Panc1 (cell line): ENCODE measurements around the gene TAF5L. TPM values are rescaled to one million over a fixed set of nuclear protein-coding genes. Genes with fewer than 3 reads are reported as not detected.

Experiments used
- ATAC-seq: fragments of 200-7000 bp; cut with Tn5 transposase; 2 replicates; pipeline ENCODE4 v1.9.1; 2020; ENCODE audit warnings: mild to moderate bottlenecking, moderate library complexity
- BruUV-seq: library from RNA; stranded (reverse); fragments of 400-500 nt; replicated peaks from 2 replicates; lab custom pipeline; 2021; lab: Mats Ljungman, UMichigan
- CTCF ChIA-PET: fragments of 300-600 bp; sonication (Branson Sonifier 250); formaldehyde crosslinking; loops from one replicate; lab custom pipeline; 2022; ENCODE audit warnings: antibody characterized with exemption; lab: Charles Lee
- POLR2A ChIA-PET: fragments of 300-600 bp; sonication (Branson Sonifier 250); formaldehyde crosslinking; loops from one replicate; lab custom pipeline; 2022; ENCODE audit warnings: antibody characterized with exemption; lab: Charles Lee
- DNase-seq: peaks from one replicate; pipeline ENCODE4 v3.0.0-alpha.2; 2010; ENCODE audit warnings: low read depth, low spot score
- H3K27ac ChIP-seq: 2 replicates; pipeline ENCODE4 v1.5.1; 2011; ENCODE audit warnings: mild to moderate bottlenecking, low read length, inconsistent platforms
- H3K27me3 ChIP-seq: fragments of 200-500 bp; sonication (Bioruptor generic); 2 replicates; pipeline ENCODE4 v1.6.0; 2014; ENCODE audit warnings: low read length, inconsistent platforms; ENCODE audit not compliant: control insufficient read depth, insufficient read depth
- H3K36me3 ChIP-seq: fragments of 200-500 bp; sonication (Bioruptor generic); 2 replicates; pipeline ENCODE4 v1.5.1; 2014; ENCODE audit warnings: inconsistent platforms, mild to moderate bottlenecking, low read length, moderate library complexity; ENCODE audit not compliant: control insufficient read depth, insufficient read depth
- H3K4me1 ChIP-seq: 2 replicates; pipeline ENCODE4 v1.5.1; 2011; ENCODE audit warnings: inconsistent platforms, mild to moderate bottlenecking, low read length, moderate library complexity; ENCODE audit not compliant: control insufficient read depth, insufficient read depth
- H3K4me3 ChIP-seq, 2 experiments: 2 replicates each; pipeline ENCODE4 v1.5.1; 2011 to 2012; ENCODE audit warnings: low read depth in 2 of 2, low read length in 2 of 2, mild to moderate bottlenecking in 2 of 2, inconsistent platforms in 1 of 2, moderate library complexity in 1 of 2
- H3K9me3 ChIP-seq: fragments of 200-500 bp; sonication (Bioruptor generic); 2 replicates; pipeline ENCODE4 v1.5.1; 2014; ENCODE audit warnings: low read depth, mild to moderate bottlenecking, inconsistent platforms, low read length, moderate library complexity; ENCODE audit not compliant: control insufficient read depth, insufficient read depth
- POLR2AphosphoS5 ChIP-seq: IDR thresholded peaks from 2 replicates; pipeline ENCODE4 v1.6.1; 2012; ENCODE audit warnings: mild to moderate bottlenecking, low read depth, low read length, moderate library complexity
- SIN3A ChIP-seq: IDR thresholded peaks from 2 replicates; pipeline ENCODE4 v1.6.1; 2012; ENCODE audit warnings: low read depth, mild to moderate bottlenecking, low read length, moderate library complexity, borderline replicate concordance; ENCODE audit not compliant: insufficient read depth
- TCF7L2 ChIP-seq: IDR thresholded peaks from 2 replicates; pipeline ENCODE4 v1.6.1; 2011; ENCODE audit warnings: mild to moderate bottlenecking, low read depth, low read length, inconsistent platforms
- in situ Hi-C: cut with HindIII; loops from 2 replicates; pipeline ENCODE4 v1.10.0; 2016; ENCODE audit warnings: low sequenced_read_pairs, low pct_unique_long_range_greater_than_20kb
- intact Hi-C: fragments of 100-400 bp; cut with micrococcal nuclease; formaldehyde crosslinking; loops from one replicate; pipeline ENCODE4 v1.10.0; 2022; ENCODE audit not compliant: unreplicated experiment
- total RNA-seq: library from RNA; stranded (reverse); gene quantifications from one replicate; pipeline ENCODE4 v1.2.1, GENCODE V29; 2021; ENCODE audit not compliant: unreplicated experiment
- TF ChIP-seq, protein P1 (sequence below), 2 experiments: IDR thresholded peaks; 2 replicates each; pipeline ENCODE4 v1.6.1; 2011 to 2012; ENCODE audit warnings: low read depth in 2 of 2, control low read depth in 1 of 2, low read length in 1 of 2, mild to moderate bottlenecking in 1 of 2, moderate library complexity in 1 of 2; ENCODE audit not compliant: insufficient read depth in 1 of 2
- TF ChIP-seq, protein P2 (sequence below): fragments of 450-650 bp; IDR thresholded peaks from 2 replicates; pipeline ENCODE4 v1.5.1; 2017; ENCODE audit warnings: mild to moderate bottlenecking

Gene TAF5L
- total RNA-seq, 1 experiment from 2014 or later: 23.8 TPM

DNA sequence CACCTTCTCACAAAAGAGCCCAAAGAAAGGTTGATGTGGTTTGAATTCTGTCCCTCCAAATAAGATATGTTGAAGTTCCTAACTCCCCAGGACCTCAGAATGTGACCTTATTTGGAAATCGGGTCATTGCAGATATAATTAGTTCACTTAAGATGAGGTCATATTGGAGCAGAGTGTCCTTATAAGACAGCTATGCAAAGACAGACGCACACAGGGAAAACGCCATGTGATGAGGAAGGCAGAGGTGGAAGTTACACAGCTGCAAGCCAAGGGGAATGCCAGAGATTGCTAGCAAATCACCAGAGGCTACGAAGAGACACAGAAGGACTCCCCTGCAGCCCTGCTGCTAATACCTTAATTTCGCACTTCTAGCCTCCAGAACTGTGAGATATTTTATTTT, 62.2 kb downstream of the TAF5L start:
- CTCF ChIA-PET: no interaction called here
- intact Hi-C loops (no loop called here), in situ Hi-C loops (no loop called here)
- Histone ChIP-seq H3K4me3 (no peak overlapping the region), H3K4me1 (peaks cover 3% of the 10 kb centered on the region; the same call in 1 of the 2 replicates), H3K27ac (no peak overlapping the region), H3K27me3 (no peaks in the 10 kb centered on the region), H3K36me3 (no peaks in the 10 kb centered on the region), H3K9me3 (no peaks in the 10 kb centered on the region)
- ATAC-seq (no peak), DNase-seq (no peak)
- BruUV-seq: no TSS peak
- POLR2A ChIA-PET: no interaction called here
- TF ChIP-seq, protein P1, sequence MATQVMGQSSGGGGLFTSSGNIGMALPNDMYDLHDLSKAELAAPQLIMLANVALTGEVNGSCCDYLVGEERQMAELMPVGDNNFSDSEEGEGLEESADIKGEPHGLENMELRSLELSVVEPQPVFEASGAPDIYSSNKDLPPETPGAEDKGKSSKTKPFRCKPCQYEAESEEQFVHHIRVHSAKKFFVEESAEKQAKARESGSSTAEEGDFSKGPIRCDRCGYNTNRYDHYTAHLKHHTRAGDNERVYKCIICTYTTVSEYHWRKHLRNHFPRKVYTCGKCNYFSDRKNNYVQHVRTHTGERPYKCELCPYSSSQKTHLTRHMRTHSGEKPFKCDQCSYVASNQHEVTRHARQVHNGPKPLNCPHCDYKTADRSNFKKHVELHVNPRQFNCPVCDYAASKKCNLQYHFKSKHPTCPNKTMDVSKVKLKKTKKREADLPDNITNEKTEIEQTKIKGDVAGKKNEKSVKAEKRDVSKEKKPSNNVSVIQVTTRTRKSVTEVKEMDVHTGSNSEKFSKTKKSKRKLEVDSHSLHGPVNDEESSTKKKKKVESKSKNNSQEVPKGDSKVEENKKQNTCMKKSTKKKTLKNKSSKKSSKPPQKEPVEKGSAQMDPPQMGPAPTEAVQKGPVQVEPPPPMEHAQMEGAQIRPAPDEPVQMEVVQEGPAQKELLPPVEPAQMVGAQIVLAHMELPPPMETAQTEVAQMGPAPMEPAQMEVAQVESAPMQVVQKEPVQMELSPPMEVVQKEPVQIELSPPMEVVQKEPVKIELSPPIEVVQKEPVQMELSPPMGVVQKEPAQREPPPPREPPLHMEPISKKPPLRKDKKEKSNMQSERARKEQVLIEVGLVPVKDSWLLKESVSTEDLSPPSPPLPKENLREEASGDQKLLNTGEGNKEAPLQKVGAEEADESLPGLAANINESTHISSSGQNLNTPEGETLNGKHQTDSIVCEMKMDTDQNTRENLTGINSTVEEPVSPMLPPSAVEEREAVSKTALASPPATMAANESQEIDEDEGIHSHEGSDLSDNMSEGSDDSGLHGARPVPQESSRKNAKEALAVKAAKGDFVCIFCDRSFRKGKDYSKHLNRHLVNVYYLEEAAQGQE (IDR thresholded peaks at IDR 0.05; ENCODE audit: insufficient read depth in 1 of 2, low read depth in 2 of 2, low read length in 1 of 2): no peak
- TF ChIP-seq SIN3A: no peak
- TF ChIP-seq, protein P2, sequence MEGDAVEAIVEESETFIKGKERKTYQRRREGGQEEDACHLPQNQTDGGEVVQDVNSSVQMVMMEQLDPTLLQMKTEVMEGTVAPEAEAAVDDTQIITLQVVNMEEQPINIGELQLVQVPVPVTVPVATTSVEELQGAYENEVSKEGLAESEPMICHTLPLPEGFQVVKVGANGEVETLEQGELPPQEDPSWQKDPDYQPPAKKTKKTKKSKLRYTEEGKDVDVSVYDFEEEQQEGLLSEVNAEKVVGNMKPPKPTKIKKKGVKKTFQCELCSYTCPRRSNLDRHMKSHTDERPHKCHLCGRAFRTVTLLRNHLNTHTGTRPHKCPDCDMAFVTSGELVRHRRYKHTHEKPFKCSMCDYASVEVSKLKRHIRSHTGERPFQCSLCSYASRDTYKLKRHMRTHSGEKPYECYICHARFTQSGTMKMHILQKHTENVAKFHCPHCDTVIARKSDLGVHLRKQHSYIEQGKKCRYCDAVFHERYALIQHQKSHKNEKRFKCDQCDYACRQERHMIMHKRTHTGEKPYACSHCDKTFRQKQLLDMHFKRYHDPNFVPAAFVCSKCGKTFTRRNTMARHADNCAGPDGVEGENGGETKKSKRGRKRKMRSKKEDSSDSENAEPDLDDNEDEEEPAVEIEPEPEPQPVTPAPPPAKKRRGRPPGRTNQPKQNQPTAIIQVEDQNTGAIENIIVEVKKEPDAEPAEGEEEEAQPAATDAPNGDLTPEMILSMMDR: no peak
- TF ChIP-seq TCF7L2: no peak
- TF ChIP-seq POLR2AphosphoS5: no peak

DNA sequence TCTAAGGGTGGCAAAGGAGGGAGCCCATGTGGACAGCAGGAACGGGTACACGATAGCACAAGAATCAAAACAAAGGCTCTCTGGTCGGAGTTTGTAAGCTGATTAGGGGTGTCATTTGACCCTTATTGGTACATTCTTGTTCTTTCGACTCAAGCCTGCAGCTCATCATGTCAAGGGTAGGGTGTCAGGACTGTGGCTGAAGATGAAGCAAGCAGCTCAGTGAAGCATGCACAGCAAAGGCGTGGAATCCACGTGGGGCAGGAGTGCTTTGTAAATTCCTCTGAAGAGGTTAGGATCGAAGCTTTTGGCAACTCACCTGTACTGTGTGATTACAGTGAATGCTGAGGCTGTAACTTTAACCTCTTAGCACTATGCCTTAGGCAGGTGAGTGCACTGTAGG, 62.7 kb downstream of the TAF5L start:
- H3K27me3 ChIP-seq: no peaks in the 10 kb centered on the region
- no peak for DNase-seq
- ChIA-PET CTCF (no interaction called here), POLR2A (no interaction called here)
- TF ChIP-seq SIN3A: no peak
- TF ChIP-seq TCF7L2: no peak
- H3K27ac ChIP-seq: no peak overlapping the region
- H3K4me1 ChIP-seq: peaks cover 3% of the 10 kb centered on the region; the same call in 1 of the 2 replicates
- intact Hi-C loops (no loop called here), in situ Hi-C loops (no loop called here)
- no peak for ATAC-seq
- H3K4me3 ChIP-seq: no peak overlapping the region
- no TSS peak for BruUV-seq
- no peaks in the 10 kb centered on the region for H3K9me3 ChIP-seq
- no peaks in the 10 kb centered on the region for H3K36me3 ChIP-seq

DNA sequence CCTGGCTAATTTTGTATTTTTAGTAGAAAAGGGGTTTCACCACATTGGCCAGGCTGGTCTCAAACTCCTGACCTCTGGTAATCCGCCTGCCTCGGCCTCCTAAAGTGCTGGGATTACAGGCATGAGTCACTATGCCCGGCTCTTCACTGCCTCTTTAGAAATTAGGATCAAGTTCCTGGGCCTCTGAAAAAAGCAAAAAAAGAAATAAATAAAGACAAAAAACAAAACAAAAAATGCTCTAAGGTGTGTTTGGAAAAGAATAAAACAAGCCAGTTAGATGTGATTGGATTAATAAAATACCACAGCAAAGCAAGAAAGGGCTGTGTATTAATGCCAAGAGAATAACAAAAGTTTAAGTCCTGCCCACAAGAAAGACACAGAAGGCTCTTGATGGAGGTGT, 63.2 kb downstream of the TAF5L start:
- no TSS peak for BruUV-seq
- H3K9me3 ChIP-seq: no peaks in the 10 kb centered on the region
- no peak overlapping the region for H3K27ac ChIP-seq
- ATAC-seq: no peak
- ChIA-PET CTCF (interaction anchor here (0.7 kb wide), 1 partner anchor 308 kb away, joined by 3 read pairs; no protein-coding TSS in a partner anchor), POLR2A (interaction anchor here (0.7 kb wide), 1 partner anchor 81 kb away, joined by 3 read pairs; no protein-coding TSS in a partner anchor)
- H3K4me1 ChIP-seq: peaks cover 4% of the 10 kb centered on the region; the same call in 1 of the 2 replicates
- in situ Hi-C loops (no loop called here), intact Hi-C loops (no loop called here)
- H3K36me3 ChIP-seq: peaks cover under 1% of the 10 kb centered on the region; the same call in 1 of the 2 replicates
- H3K27me3 ChIP-seq: no peaks in the 10 kb centered on the region
- TF ChIP-seq, protein P1 (IDR thresholded peaks at IDR 0.05; ENCODE audit: insufficient read depth in 1 of 2, low read depth in 2 of 2, low read length in 1 of 2): no peak
- TF ChIP-seq SIN3A: no peak
- no peak overlapping the region for H3K4me3 ChIP-seq
- DNase-seq: no peak
